Gastrocnemius medialis (tissue), 4 donors: ENCODE data around the gene EXPH5. TPM values are rescaled to one million over a fixed set of nuclear protein-coding genes. Genes with fewer than 3 reads are reported as not detected.

Experiments
- ATAC-seq, 2 donors: fragments of 150-250 bp; one replicate each; pipeline ENCODE4 v1.9.1; 2016
- DNase-seq, 2 donors: peaks; one replicate each; pipeline ENCODE4 v3.0.0-alpha.2; 2019
- H3K27ac ChIP-seq, 4 donors: fragments of 200-600 bp; sonication (generic); 1 replicate in 1 of 4; 2 replicates in 3 of 4; pipeline ENCODE4 v1.5.1; 2016 to 2018; ENCODE audit warnings: mild to moderate bottlenecking in 2 of 4, moderate library complexity in 1 of 4
- H3K27me3 ChIP-seq, 3 donors: fragments of 200-600 bp; sonication (generic) in 2 of 3; 1 replicate in 1 of 3; 2 replicates in 2 of 3; pipeline versions ENCODE4 v1.5.1 to v1.6.0; 2016 to 2019; ENCODE audit warnings: mild to moderate bottlenecking in 1 of 3, moderate library complexity in 1 of 3
- H3K36me3 ChIP-seq, 2 donors: fragments of 200-600 bp; sonication (generic) in 1 of 2; one replicate each; pipeline ENCODE4 v1.5.1; 2017 to 2018
- H3K4me1 ChIP-seq, 2 donors: fragments of 200-600 bp; sonication (generic) in 1 of 2; one replicate each; pipeline ENCODE4 v1.5.1; 2016 to 2017; ENCODE audit warnings: mild to moderate bottlenecking in 2 of 2
- H3K4me3 ChIP-seq, 4 donors: fragments of 200-600 bp; sonication (generic) in 3 of 4; 1 replicate in 1 of 4; 2 replicates in 3 of 4; pipeline ENCODE4 v1.5.1; 2016 to 2019; ENCODE audit warnings: mild to moderate bottlenecking in 2 of 4
- H3K9me3 ChIP-seq, 3 donors: fragments of 200-600 bp; sonication (generic) in 2 of 3; 1 replicate in 1 of 3; 2 replicates in 2 of 3; pipeline ENCODE4 v1.5.1; 2016 to 2019
- CTCF ChIP-seq, 5 experiments: fragments of 450-650 bp in 3 of 5; fragments of 200-600 bp in 2 of 5; sonication (generic) in 2 of 5; IDR thresholded peaks in 4 of 5; conservative IDR thresholded peaks in 1 of 5; 1 replicate in 4 of 5; 2 replicates in 1 of 5; pipeline ENCODE4 v1.5.1; 2016 to 2019; ENCODE audit warnings: antibody characterized with exemption in 5 of 5, mild to moderate bottlenecking in 3 of 5, moderate library complexity in 3 of 5
- POLR2A ChIP-seq, 2 donors: fragments of 450-650 bp; IDR thresholded peaks; one replicate each; pipeline ENCODE4 v1.6.1; 2017; ENCODE audit warnings: antibody characterized with exemption in 2 of 2, mild to moderate bottlenecking in 2 of 2, moderate library complexity in 2 of 2
- in situ Hi-C, 4 donors: fragments of 200-750 bp; cut with MboI; loops; one replicate each; pipeline versions ENCODE4 v1.15.0 to v1.8.0; 2017; ENCODE audit warnings: low sequenced_read_pairs in 4 of 4
- intact Hi-C: fragments of 100-400 bp; cut with DNase I; formaldehyde crosslinking; loops from one replicate; pipeline ENCODE4 v1.15.1; 2023; ENCODE audit warnings: low total_unique reads
- total RNA-seq, 4 donors: library from RNA; depleted of rRNA; stranded (reverse); fragments of >200 nt; gene quantifications; one replicate each; pipeline versions ENCODE4 v1.1.0 to v1.2.3, GENCODE V29; 2016

The EXPH5 gene
- total RNA-seq, 4 donors from 2014 or later, result 0.07 to 0.22 (median 0.20) TPM; not detected in 1

GRCh38 chr11:108597736-108598355 is 4.3 kb upstream of the EXPH5 start:
- Histone ChIP-seq H3K4me3 (no peak overlapping the region), H3K27me3 (peaks cover 2 to 16% (median 5%) of the 10 kb centered on the region in 3 donors), H3K4me1 (peaks cover 0 to 5% of the 10 kb centered on the region in 2 donors), H3K9me3 (no peaks in the 10 kb centered on the region), H3K27ac (no peak overlapping the region), H3K36me3 (no peaks in the 10 kb centered on the region)
- in situ Hi-C loops (no loop called here), intact Hi-C loops (no loop called here)
- ATAC-seq (no peak), DNase-seq (no peak)
- TF ChIP-seq CTCF (IDR thresholded peaks at IDR 0.05 in 4 of 5, conservative IDR thresholded peaks at IDR 0.05 in 1 of 5) (no peak), POLR2A (IDR thresholded peaks at IDR 0.05) (no peak)

- Histone ChIP-seq H3K36me3 (no peaks in the 10 kb centered on the region), H3K27ac (no peak overlapping the region), H3K4me3 (no peak overlapping the region), H3K4me1 (peaks cover 3 to 10% of the 10 kb centered on the region in 2 donors), H3K9me3 (no peaks in the 10 kb centered on the region), H3K27me3 (peaks cover 2 to 26% (median 12%) of the 10 kb centered on the region in 3 donors)
- ATAC-seq (no peak), DNase-seq (no peak)
- TF ChIP-seq CTCF (IDR thresholded peaks at IDR 0.05 in 4 of 5, conservative IDR thresholded peaks at IDR 0.05 in 1 of 5), result no peak
- no peak for TF ChIP-seq POLR2A (IDR thresholded peaks at IDR 0.05)
- intact Hi-C loops, result no loop called here
- in situ Hi-C loops, result no loop called here
These were observed 3.1 kb upstream of the EXPH5 start for GRCh38 chr11:108596701-108597100.

GRCh38 chr11:108593923-108594434 is 411 bp upstream of the EXPH5 start:
- in situ Hi-C loops, result no loop called here
- no peaks in the 10 kb centered on the region for H3K9me3 ChIP-seq
- peaks cover 2 to 31% (median 12%) of the 10 kb centered on the region in 3 donors for H3K27me3 ChIP-seq
- TF ChIP-seq POLR2A (IDR thresholded peaks at IDR 0.05), result no peak
- TF ChIP-seq CTCF (IDR thresholded peaks at IDR 0.05 in 4 of 5, conservative IDR thresholded peaks at IDR 0.05 in 1 of 5), result no peak
- peaks cover 3 to 10% of the 10 kb centered on the region in 2 donors for H3K4me1 ChIP-seq
- ATAC-seq (no peak), DNase-seq (no peak)
- H3K4me3 ChIP-seq, result peak overlapping the region; percentile 61 to 71 (median 66)
- intact Hi-C loops, result loop anchor here (1.0 to 2.0 kb wide), 2 partner anchors 97 to 127 kb away; partner anchors contain the start of gene C11orf65
- no peaks in the 10 kb centered on the region for H3K36me3 ChIP-seq
- H3K27ac ChIP-seq, result no peak overlapping the region

- TF ChIP-seq POLR2A (IDR thresholded peaks at IDR 0.05), result no peak
- no peak for TF ChIP-seq CTCF (IDR thresholded peaks at IDR 0.05 in 4 of 5, conservative IDR thresholded peaks at IDR 0.05 in 1 of 5)
- Histone ChIP-seq H3K27ac (no peak overlapping the region), H3K4me1 (peaks cover 3 to 10% of the 10 kb centered on the region in 2 donors), H3K4me3 (peak overlapping the region; percentile 61 to 71 (median 66)), H3K27me3 (peaks cover 2 to 31% (median 12%) of the 10 kb centered on the region in 3 donors), H3K36me3 (no peaks in the 10 kb centered on the region), H3K9me3 (no peaks in the 10 kb centered on the region)
- ATAC-seq, result no peak
- DNase-seq, result no peak
- intact Hi-C loops (loop anchor here (1.0 to 2.0 kb wide), 2 partner anchors 95 to 126 kb away; partner anchors contain the start of gene C11orf65), in situ Hi-C loops (no loop called here)
These were observed 866 bp downstream of the EXPH5 start for GRCh38 chr11:108592591-108593213.
